WTC11 (cell line): ENCODE data around the gene MCF2L2. TPM values are rescaled to one million over a fixed set of nuclear protein-coding genes. Genes with fewer than 3 reads are reported as not detected.

Experiments used
- ATAC-seq: fragments of 200-7000 bp; cut with Tn5 transposase; 2 replicates; pipeline ENCODE4 v1.10.0; 2021; ENCODE audit warnings: mild to moderate bottlenecking, moderate library complexity
- CTCF ChIA-PET: fragments of 300-600 bp; sonication (Branson Sonifier 250); formaldehyde crosslinking; loops from one replicate; lab custom pipeline; 2021; ENCODE audit warnings: antibody characterized with exemption; lab: Charles Lee
- POLR2A ChIA-PET: fragments of 350-600 bp; sonication (Branson Sonifier 250); formaldehyde crosslinking; loops from one replicate; lab custom pipeline; 2021; ENCODE audit warnings: antibody characterized with exemption; lab: Charles Lee
- DNase-seq: peaks from one replicate; pipeline ENCODE4 v3.0.0; 2021; ENCODE audit warnings: low spot score
- H3K27ac Mint-ChIP-seq: 2 replicates; pipeline ENCODE4 v1.8.0; 2021; ENCODE audit warnings: mixed read lengths
- H3K27me3 Mint-ChIP-seq: 2 replicates; pipeline ENCODE4 v1.8.0; 2021; ENCODE audit warnings: low read depth, mild to moderate bottlenecking, moderate library complexity, mixed read lengths
- H3K36me3 Mint-ChIP-seq: 2 replicates; pipeline ENCODE4 v1.8.0; 2021; ENCODE audit warnings: mixed read lengths
- H3K4me1 Mint-ChIP-seq: 2 replicates; pipeline ENCODE4 v1.8.0; 2022; ENCODE audit warnings: mixed read lengths
- H3K4me3 Mint-ChIP-seq: 2 replicates; pipeline ENCODE4 v1.8.0; 2021; ENCODE audit warnings: mild to moderate bottlenecking, moderate library complexity, mixed read lengths
- H3K9me3 Mint-ChIP-seq: 2 replicates; pipeline ENCODE4 v1.8.0; 2021; ENCODE audit warnings: mixed read lengths
- CREB1 ChIP-seq: sonication (generic); formaldehyde crosslinking; IDR thresholded peaks from 2 replicates; pipeline ENCODE4 v1.8.0; 2023; ENCODE audit warnings: mild to moderate bottlenecking, missing genetic modification reagents
- FOXJ3 ChIP-seq: sonication (generic); formaldehyde crosslinking; IDR thresholded peaks from 2 replicates; pipeline ENCODE4 v1.9.0; 2021; ENCODE audit warnings: missing genetic modification reagents, mild to moderate bottlenecking, borderline replicate concordance
- FOXK1 ChIP-seq: sonication (generic); formaldehyde crosslinking; IDR thresholded peaks from 2 replicates; pipeline ENCODE4 v1.8.0; 2022; ENCODE audit warnings: mild to moderate bottlenecking, moderate library complexity, missing genetic modification reagents
- JAZF1 ChIP-seq: fragments of 250-450 bp; sonication (Bioruptor Pico); IDR thresholded peaks from 2 replicates; pipeline ENCODE4 v1.9.0; 2021; ENCODE audit warnings: moderate library complexity, mild to moderate bottlenecking, inconsistent platforms
- MLX ChIP-seq: sonication (generic); formaldehyde crosslinking; IDR thresholded peaks from 2 replicates; pipeline ENCODE4 v1.8.1; 2023; ENCODE audit warnings: mild to moderate bottlenecking, missing genetic modification reagents, moderate library complexity
- PREB ChIP-seq: sonication (generic); formaldehyde crosslinking; IDR thresholded peaks from 2 replicates; pipeline ENCODE4 v1.8.1; 2022; ENCODE audit warnings: mild to moderate bottlenecking, missing genetic modification reagents, moderate library complexity, borderline replicate concordance
- RELA ChIP-seq: sonication (generic); formaldehyde crosslinking; IDR thresholded peaks from 2 replicates; pipeline ENCODE4 v1.8.1; 2022; ENCODE audit warnings: missing genetic modification reagents, mild to moderate bottlenecking, borderline replicate concordance
- TEAD1 ChIP-seq: sonication (generic); formaldehyde crosslinking; IDR thresholded peaks from 2 replicates; pipeline ENCODE4 v1.8.0; 2022; ENCODE audit warnings: mild to moderate bottlenecking, missing genetic modification reagents
- ZBTB21 ChIP-seq: sonication (generic); formaldehyde crosslinking; IDR thresholded peaks from 2 replicates; pipeline ENCODE4 v1.8.1; 2023; ENCODE audit warnings: mild to moderate bottlenecking, missing genetic modification reagents, borderline replicate concordance
- ZMAT4 ChIP-seq: fragments of 250-450 bp; sonication (Bioruptor Pico); IDR thresholded peaks from 2 replicates; pipeline ENCODE4 v1.9.0; 2021; ENCODE audit warnings: mild to moderate bottlenecking
- ZNF263 ChIP-seq: sonication (generic); formaldehyde crosslinking; IDR thresholded peaks from 2 replicates; pipeline ENCODE4 v1.8.1; 2022; ENCODE audit warnings: low read depth, mild to moderate bottlenecking, moderate library complexity, missing genetic modification reagents
- ZNF512 ChIP-seq: sonication (generic); formaldehyde crosslinking; IDR thresholded peaks from 2 replicates; pipeline ENCODE4 v1.8.1; 2022; ENCODE audit warnings: missing genetic modification reagents, borderline replicate concordance
- total RNA-seq: library from RNA; stranded (reverse); gene quantifications from 3 replicates; pipeline ENCODE4 v1.2.3, GENCODE V29; 2021
- TF ChIP-seq, protein P1 (sequence below): sonication (generic); formaldehyde crosslinking; IDR thresholded peaks from 2 replicates; pipeline ENCODE4 v1.8.0; 2023; ENCODE audit warnings: missing genetic modification reagents, mild to moderate bottlenecking, borderline replicate concordance
- TF ChIP-seq, protein P2 (sequence below): fragments of 250-450 bp; sonication (Bioruptor Pico); IDR thresholded peaks from 2 replicates; pipeline ENCODE4 v2.1.2; 2022; ENCODE audit warnings: mild to moderate bottlenecking, moderate library complexity

MCF2L2 gene
- total RNA-seq, 1 experiment from 2014 or later: 7.5 TPM

GRCh38 chr3:183448369-183449128, 20.1 kb upstream of the MCF2L2 start (continued):
- TF ChIP-seq, protein P1, sequence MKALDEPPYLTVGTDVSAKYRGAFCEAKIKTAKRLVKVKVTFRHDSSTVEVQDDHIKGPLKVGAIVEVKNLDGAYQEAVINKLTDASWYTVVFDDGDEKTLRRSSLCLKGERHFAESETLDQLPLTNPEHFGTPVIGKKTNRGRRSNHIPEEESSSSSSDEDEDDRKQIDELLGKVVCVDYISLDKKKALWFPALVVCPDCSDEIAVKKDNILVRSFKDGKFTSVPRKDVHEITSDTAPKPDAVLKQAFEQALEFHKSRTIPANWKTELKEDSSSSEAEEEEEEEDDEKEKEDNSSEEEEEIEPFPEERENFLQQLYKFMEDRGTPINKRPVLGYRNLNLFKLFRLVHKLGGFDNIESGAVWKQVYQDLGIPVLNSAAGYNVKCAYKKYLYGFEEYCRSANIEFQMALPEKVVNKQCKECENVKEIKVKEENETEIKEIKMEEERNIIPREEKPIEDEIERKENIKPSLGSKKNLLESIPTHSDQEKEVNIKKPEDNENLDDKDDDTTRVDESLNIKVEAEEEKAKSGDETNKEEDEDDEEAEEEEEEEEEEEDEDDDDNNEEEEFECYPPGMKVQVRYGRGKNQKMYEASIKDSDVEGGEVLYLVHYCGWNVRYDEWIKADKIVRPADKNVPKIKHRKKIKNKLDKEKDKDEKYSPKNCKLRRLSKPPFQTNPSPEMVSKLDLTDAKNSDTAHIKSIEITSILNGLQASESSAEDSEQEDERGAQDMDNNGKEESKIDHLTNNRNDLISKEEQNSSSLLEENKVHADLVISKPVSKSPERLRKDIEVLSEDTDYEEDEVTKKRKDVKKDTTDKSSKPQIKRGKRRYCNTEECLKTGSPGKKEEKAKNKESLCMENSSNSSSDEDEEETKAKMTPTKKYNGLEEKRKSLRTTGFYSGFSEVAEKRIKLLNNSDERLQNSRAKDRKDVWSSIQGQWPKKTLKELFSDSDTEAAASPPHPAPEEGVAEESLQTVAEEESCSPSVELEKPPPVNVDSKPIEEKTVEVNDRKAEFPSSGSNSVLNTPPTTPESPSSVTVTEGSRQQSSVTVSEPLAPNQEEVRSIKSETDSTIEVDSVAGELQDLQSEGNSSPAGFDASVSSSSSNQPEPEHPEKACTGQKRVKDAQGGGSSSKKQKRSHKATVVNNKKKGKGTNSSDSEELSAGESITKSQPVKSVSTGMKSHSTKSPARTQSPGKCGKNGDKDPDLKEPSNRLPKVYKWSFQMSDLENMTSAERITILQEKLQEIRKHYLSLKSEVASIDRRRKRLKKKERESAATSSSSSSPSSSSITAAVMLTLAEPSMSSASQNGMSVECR (CRISPR knock-in tag): no peak
- TF ChIP-seq CREB1 (CRISPR knock-in tag) (no peak), PREB (CRISPR knock-in tag) (no peak), MLX (CRISPR knock-in tag) (no peak), ZNF512 (CRISPR knock-in tag) (no peak), FOXK1 (CRISPR knock-in tag) (no peak), FOXJ3 (no peak), RELA (CRISPR knock-in tag) (no peak)
- TF ChIP-seq, protein P2, sequence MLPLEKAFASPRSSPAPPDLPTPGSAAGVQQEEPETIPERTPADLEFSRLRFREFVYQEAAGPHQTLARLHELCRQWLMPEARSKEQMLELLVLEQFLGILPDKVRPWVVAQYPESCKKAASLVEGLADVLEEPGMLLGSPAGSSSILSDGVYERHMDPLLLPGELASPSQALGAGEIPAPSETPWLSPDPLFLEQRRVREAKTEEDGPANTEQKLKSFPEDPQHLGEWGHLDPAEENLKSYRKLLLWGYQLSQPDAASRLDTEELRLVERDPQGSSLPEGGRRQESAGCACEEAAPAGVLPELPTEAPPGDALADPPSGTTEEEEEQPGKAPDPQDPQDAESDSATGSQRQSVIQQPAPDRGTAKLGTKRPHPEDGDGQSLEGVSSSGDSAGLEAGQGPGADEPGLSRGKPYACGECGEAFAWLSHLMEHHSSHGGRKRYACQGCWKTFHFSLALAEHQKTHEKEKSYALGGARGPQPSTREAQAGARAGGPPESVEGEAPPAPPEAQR: no peak
- TF ChIP-seq, all 79 proteins: peak for 0

- H3K27me3 Mint-ChIP-seq: no peaks in the 10 kb centered on the region
- peak overlapping the region; percentile 99 for H3K4me3 Mint-ChIP-seq
- CTCF ChIA-PET: interaction anchor here (1.3 kb wide), 1 partner anchor 32 kb away, joined by 6 read pairs; no protein-coding TSS in a partner anchor
- DNase-seq (peak; percentile 95), ATAC-seq (peak; percentile 97)
- POLR2A ChIA-PET: interaction anchor here (0.6 to 1.3 kb wide), 2 partner anchors 19 to 261 kb away, joined by 3 read pairs; partner anchors contain the start of gene MCF2L2
- peak overlapping the region; percentile 91 for H3K27ac Mint-ChIP-seq
- H3K4me1 Mint-ChIP-seq: peaks cover 17% of the 10 kb centered on the region
- peaks cover 28% of the 10 kb centered on the region for H3K36me3 Mint-ChIP-seq
- H3K9me3 Mint-ChIP-seq: peaks cover 24% of the 10 kb centered on the region
- no peak for TF ChIP-seq MLX (CRISPR knock-in tag)
- no peak for TF ChIP-seq ZMAT4 (CRISPR knock-in tag)
- no peak for TF ChIP-seq ZNF263 (CRISPR knock-in tag)
- 0 out of 2 replicates have a peak, but pooled peaks have one; percentile 77 for TF ChIP-seq ZBTB21 (CRISPR knock-in tag)
- TF ChIP-seq TEAD1 (CRISPR knock-in tag): peak; percentile 80; the same call in 1 of the 2 replicates
- TF ChIP-seq, protein P2: no peak
- TF ChIP-seq, protein P1 (CRISPR knock-in tag): peak; percentile 79; the same call in 1 of the 2 replicates
- no peak for TF ChIP-seq JAZF1 (CRISPR knock-in tag)
Observed at GRCh38 chr3:183447206-183448001, 19.0 kb upstream of the MCF2L2 start.
